B cell (primary cell): Measurements from ENCODE around the gene PDZD7. TPM values are rescaled to one million over a fixed set of nuclear protein-coding genes. Genes with fewer than 3 reads are reported as not detected.

Experiments
- ATAC-seq: fragments of 200-7000 bp; cut with Tn5 transposase; one replicate; pipeline ENCODE4 v1.10.0; 2021; ENCODE audit warnings: low read depth, mild to moderate bottlenecking, moderate number of reproducible peaks, moderate library complexity
- CTCF ChIA-PET: fragments of 350-600 bp; sonication (Branson Sonifier 250); formaldehyde crosslinking; loops from one replicate; lab custom pipeline; 2021; ENCODE audit warnings: antibody characterized with exemption, inconsistent platforms; lab: Charles Lee
- POLR2A ChIA-PET: fragments of 350-600 bp; sonication (Branson Sonifier 250); formaldehyde crosslinking; loops from one replicate; lab custom pipeline; 2021; ENCODE audit warnings: antibody characterized with exemption; lab: Charles Lee
- DNase-seq: peaks from one replicate; pipeline ENCODE4 v3.0.0; 2013
- H2AFZ ChIP-seq: 2 replicates; pipeline ENCODE4 v1.6.1; 2012; ENCODE audit warnings: mild to moderate bottlenecking, low read depth, low read length; ENCODE audit not compliant: insufficient read depth, poor library complexity, severe bottlenecking
- H3K27ac ChIP-seq, 2 donors: 1 replicate in 1 of 2; 2 replicates in 1 of 2; pipeline ENCODE4 v1.5.1; 2012 to 2013; ENCODE audit warnings: low read length in 2 of 2, mild to moderate bottlenecking in 2 of 2, moderate library complexity in 1 of 2
- H3K27me3 ChIP-seq, 4 experiments: fragments of 200-600 bp in 1 of 4; sonication (generic) in 1 of 4; replicated peaks in 1 of 4; 1 replicate in 2 of 4; 2 replicates in 2 of 4; pipeline versions ENCODE4 v1.6.1 to v1.7.0; 2013 to 2016; ENCODE audit warnings: low read length in 3 of 4, mild to moderate bottlenecking in 2 of 4, mixed read lengths in 1 of 4, moderate library complexity in 1 of 4; ENCODE audit not compliant: insufficient read depth in 4 of 4, control insufficient read depth in 3 of 4; ENCODE audit errors: control extremely low read depth in 1 of 4
- H3K36me3 ChIP-seq, 2 experiments: replicated peaks in 1 of 2; 1 replicate in 1 of 2; 2 replicates in 1 of 2; pipeline versions ENCODE4 v1.6.1 to v1.7.1; 2013; ENCODE audit warnings: low read length in 1 of 2; ENCODE audit not compliant: insufficient read depth in 2 of 2, control insufficient read depth in 1 of 2; ENCODE audit errors: control extremely low read depth in 1 of 2, extremely low read depth in 1 of 2
- H3K4me1 ChIP-seq, 2 donors: fragments of 200-600 bp in 1 of 2; sonication (generic) in 1 of 2; 1 replicate in 1 of 2; 2 replicates in 1 of 2; pipeline versions ENCODE4 v1.5.1 to v1.6.1; 2013 to 2017; ENCODE audit warnings: low read length in 2 of 2; ENCODE audit not compliant: control insufficient read depth in 2 of 2, insufficient read depth in 2 of 2
- H3K4me2 ChIP-seq: replicated peaks from 2 replicates; pipeline ENCODE3; 2012; ENCODE audit warnings: mild to moderate bottlenecking, low read depth, low read length; ENCODE audit not compliant: poor library complexity, severe bottlenecking
- H3K4me3 ChIP-seq, 5 experiments: fragments of 200-600 bp in 1 of 5; sonication (generic) in 1 of 5; 1 replicate in 3 of 5; 2 replicates in 2 of 5; pipeline versions ENCODE4 v1.5.1 to v1.7.0; 2011 to 2016; ENCODE audit warnings: low read length in 4 of 5, mild to moderate bottlenecking in 4 of 5, low read depth in 2 of 5, control low read depth in 1 of 5, moderate library complexity in 1 of 5; ENCODE audit not compliant: insufficient read depth in 1 of 5; ENCODE audit errors: control extremely low read depth in 1 of 5, extremely low read depth in 1 of 5
- H3K79me2 ChIP-seq: fragments of 200-600 bp; sonication (generic); one replicate; pipeline ENCODE4 v1.6.0; 2016; ENCODE audit warnings: low read length; ENCODE audit not compliant: control insufficient read depth, insufficient read depth
- H3K9ac ChIP-seq: fragments of 200-600 bp; sonication (generic); 2 replicates; pipeline ENCODE4 v1.6.1; 2017; ENCODE audit warnings: mild to moderate bottlenecking, low read length, moderate library complexity
- H3K9me3 ChIP-seq, 3 donors: one replicate each; pipeline versions ENCODE4 v1.6.1 to v1.7.1; 2013; ENCODE audit warnings: low read length in 2 of 3; ENCODE audit not compliant: control insufficient read depth in 2 of 3, insufficient read depth in 1 of 3; ENCODE audit errors: control extremely low read depth in 1 of 3
- H4K20me1 ChIP-seq: 2 replicates; pipeline ENCODE4 v1.6.0; 2012; ENCODE audit warnings: mild to moderate bottlenecking, low read length; ENCODE audit not compliant: insufficient read depth, control insufficient read depth, poor library complexity, severe bottlenecking
- H3K27ac Mint-ChIP-seq: one replicate; pipeline ENCODE4 v1.8.0; 2021; ENCODE audit warnings: mixed read lengths
- H3K27me3 Mint-ChIP-seq: one replicate; pipeline ENCODE4 v1.8.0; 2021; ENCODE audit warnings: mixed read lengths
- H3K4me1 Mint-ChIP-seq: one replicate; pipeline ENCODE4 v1.8.0; 2021; ENCODE audit warnings: mixed read lengths
- H3K4me3 Mint-ChIP-seq: one replicate; pipeline ENCODE4 v1.8.0; 2021; ENCODE audit warnings: mixed read lengths
- H3K9me3 Mint-ChIP-seq: one replicate; pipeline ENCODE4 v1.8.0; 2022; ENCODE audit warnings: mixed read lengths; ENCODE audit not compliant: insufficient read depth
- CTCF ChIP-seq: fragments of 200-600 bp; IDR thresholded peaks from one replicate; pipeline ENCODE4 v1.8.0; 2022; ENCODE audit warnings: antibody characterized with exemption, mild to moderate bottlenecking
- EZH2 ChIP-seq: IDR thresholded peaks from 2 replicates; pipeline ENCODE4 v1.6.1; 2012; ENCODE audit warnings: borderline replicate concordance, low read depth, mild to moderate bottlenecking, moderate library complexity, low read length; ENCODE audit not compliant: insufficient read depth, poor library complexity, severe bottlenecking
- WGBS: methylation state at CpG from one replicate; pipeline ENCODE4 v1.1.5; 2013; ENCODE audit warnings: missing lambda C conversion rate; ENCODE audit not compliant: insufficient coverage; 5-methylcytosine and 5-hydroxymethylcytosine counted together
- intact Hi-C: fragments of 100-400 bp; cut with micrococcal nuclease; formaldehyde crosslinking; loops from one replicate; pipeline ENCODE4 v1.10.0; 2022
- polyA plus RNA-seq: library from polyadenylated mRNA; depleted of rRNA; stranded (reverse); fragments of >200 nt; gene quantifications from 2 replicates; pipeline ENCODE4 v1.2.3, GENCODE V29; 2012
- total RNA-seq, 2 donors: library from RNA; stranded (reverse); fragments of 120-200 nt in 1 of 2; gene quantifications; 1 replicate in 1 of 2; 2 replicates in 1 of 2; pipeline versions ENCODE4 v1.2.3 to v1.2.4, GENCODE V29; 2013 to 2022

PDZD7 gene
- total and polyA plus RNA-seq, 2 donors (not counting 1 experiment from before 2014, with no cell fraction given): 0.64 to 0.69 TPM

DNA sequence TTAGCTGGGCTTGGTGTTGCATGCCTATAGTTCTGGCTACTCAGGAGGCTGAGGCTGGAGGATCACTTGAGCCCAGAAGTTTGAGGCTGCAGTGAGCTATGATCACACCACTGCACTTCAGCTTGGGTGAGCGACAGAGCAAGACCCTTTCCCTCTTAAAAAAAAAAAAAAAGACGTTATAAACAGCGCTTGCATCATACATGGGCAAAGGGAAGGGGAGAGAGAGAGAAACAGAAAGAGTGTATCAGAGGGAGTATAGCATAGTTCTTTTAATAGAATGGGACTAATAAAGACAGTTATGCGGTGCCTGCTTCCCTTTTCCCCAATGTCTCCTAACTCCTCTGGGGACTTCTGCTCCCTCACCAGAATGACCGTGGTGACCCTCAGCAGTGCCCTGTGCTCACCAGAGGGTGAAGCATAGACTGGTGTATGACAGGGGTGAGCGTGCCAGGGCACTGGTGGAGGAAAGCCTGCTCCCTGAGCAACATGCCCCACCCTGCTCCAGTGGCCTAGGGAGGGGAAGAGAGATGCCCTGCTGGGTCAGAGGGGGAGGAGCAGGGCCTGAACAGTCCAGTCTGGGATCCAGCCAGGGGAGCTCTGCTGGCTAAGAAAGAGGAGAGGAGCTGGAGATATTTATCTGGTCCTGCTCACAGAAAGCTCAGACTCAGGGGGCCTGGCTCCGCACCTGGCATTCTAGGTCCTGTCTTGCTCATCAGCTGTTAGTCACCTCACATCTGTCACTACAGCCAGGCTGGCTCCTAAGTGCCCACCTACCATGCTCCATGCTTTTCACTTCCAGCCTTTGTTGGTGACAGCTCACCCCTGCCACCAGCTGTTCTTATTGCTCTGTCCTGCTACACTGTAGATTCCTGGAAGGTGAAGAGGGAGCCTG is 2.2 kb downstream of the PDZD7 start:
- POLR2A ChIA-PET: no interaction called here
- H3K4me3 Mint-ChIP-seq: no peak overlapping the region
- intact Hi-C loops: no loop called here

More for the DNA sequence above, 2.2 kb downstream of the PDZD7 start:
- no peak for DNase-seq
- Histone ChIP-seq H3K27me3 (peaks cover 0 to 29% (median 13%) of the 10 kb centered on the region in 4 experiments), H4K20me1 (peaks cover 4% of the 10 kb centered on the region), H2AFZ (no peak overlapping the region), H3K9me3 (peaks cover 0 to 2% (median 0%) of the 10 kb centered on the region in 3 donors), H3K79me2 (no peaks in the 10 kb centered on the region), H3K4me2 (no peak overlapping the region), H3K27ac (no peak overlapping the region), H3K4me1 (peaks cover 14 to 26% of the 10 kb centered on the region in 2 donors), H3K4me3 (no peak overlapping the region), H3K36me3 (no peaks in the 10 kb centered on the region), H3K9ac (no peak overlapping the region)
- 53% methylated on average over 3 of the region's 7 CpGs for WGBS
- H3K4me1 Mint-ChIP-seq: peaks cover 19% of the 10 kb centered on the region
- no peak overlapping the region for H3K27ac Mint-ChIP-seq
- H3K9me3 Mint-ChIP-seq: no peaks in the 10 kb centered on the region
- no peak for ATAC-seq
- CTCF ChIA-PET: interaction anchor here (0.6 to 6.4 kb wide), 5 partner anchors 12 to 113 kb away, joined by 3 to 72 read pairs (median 6); no protein-coding TSS in a partner anchor
- TF ChIP-seq CTCF (no peak), EZH2 (no peak)
- H3K27me3 Mint-ChIP-seq: peaks cover 15% of the 10 kb centered on the region
